ENCODE results near the gene PANK4.

DNA sequence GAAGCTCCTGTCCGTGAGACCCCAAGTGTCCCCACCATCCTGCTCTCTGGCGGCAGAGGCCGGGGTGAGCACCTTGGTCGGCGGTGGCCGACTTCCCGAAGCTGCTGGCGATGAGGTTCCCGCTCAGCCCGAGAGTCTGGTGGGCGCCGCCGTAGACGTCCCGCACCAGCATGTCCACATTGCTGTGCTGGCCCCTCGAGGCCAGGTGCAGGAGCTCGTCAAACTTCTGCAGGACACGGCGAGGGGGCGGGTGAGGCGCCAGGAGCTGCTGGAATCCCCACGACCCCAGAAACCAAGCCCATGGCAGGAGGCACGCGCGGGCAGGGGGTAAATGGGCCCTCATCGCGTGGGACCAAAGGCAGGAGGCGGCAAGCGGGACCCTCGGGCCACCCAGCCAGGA lies 6.7 kb downstream of the PANK4 start:
- no peak for TF ChIP-seq KDM1A (IDR thresholded peaks at IDR 0.05)
- TF ChIP-seq, protein P1, sequence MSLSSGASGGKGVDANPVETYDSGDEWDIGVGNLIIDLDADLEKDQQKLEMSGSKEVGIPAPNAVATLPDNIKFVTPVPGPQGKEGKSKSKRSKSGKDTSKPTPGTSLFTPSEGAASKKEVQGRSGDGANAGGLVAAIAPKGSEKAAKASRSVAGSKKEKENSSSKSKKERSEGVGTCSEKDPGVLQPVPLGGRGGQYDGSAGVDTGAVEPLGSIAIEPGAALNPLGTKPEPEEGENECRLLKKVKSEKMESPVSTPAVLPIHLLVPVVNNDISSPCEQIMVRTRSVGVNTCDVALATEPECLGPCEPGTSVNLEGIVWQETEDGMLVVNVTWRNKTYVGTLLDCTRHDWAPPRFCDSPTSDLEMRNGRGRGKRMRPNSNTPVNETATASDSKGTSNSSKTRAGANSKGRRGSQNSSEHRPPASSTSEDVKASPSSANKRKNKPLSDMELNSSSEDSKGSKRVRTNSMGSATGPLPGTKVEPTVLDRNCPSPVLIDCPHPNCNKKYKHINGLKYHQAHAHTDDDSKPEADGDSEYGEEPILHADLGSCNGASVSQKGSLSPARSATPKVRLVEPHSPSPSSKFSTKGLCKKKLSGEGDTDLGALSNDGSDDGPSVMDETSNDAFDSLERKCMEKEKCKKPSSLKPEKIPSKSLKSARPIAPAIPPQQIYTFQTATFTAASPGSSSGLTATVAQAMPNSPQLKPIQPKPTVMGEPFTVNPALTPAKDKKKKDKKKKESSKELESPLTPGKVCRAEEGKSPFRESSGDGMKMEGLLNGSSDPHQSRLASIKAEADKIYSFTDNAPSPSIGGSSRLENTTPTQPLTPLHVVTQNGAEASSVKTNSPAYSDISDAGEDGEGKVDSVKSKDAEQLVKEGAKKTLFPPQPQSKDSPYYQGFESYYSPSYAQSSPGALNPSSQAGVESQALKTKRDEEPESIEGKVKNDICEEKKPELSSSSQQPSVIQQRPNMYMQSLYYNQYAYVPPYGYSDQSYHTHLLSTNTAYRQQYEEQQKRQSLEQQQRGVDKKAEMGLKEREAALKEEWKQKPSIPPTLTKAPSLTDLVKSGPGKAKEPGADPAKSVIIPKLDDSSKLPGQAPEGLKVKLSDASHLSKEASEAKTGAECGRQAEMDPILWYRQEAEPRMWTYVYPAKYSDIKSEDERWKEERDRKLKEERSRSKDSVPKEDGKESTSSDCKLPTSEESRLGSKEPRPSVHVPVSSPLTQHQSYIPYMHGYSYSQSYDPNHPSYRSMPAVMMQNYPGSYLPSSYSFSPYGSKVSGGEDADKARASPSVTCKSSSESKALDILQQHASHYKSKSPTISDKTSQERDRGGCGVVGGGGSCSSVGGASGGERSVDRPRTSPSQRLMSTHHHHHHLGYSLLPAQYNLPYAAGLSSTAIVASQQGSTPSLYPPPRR (CRISPR knock-in tag; IDR thresholded peaks at IDR 0.05; ENCODE audit: borderline replicate concordance), result no peak
